GM19239 (cell line): ENCODE measurements around the gene ZNF653.
A peak's percentile ranks its signal among the peaks of the same experiment; 100 is the strongest.
"Not testable (repeated sequence)": the region's sequence is repeated elsewhere in the genome, so short reads cannot be mapped to it uniquely, and the experiment has no call there.

Experiments used
- DNase-seq: peaks from one replicate; pipeline ENCODE4 v3.0.0; 2011; ENCODE audit warnings: low spot score; ENCODE audit not compliant: insufficient read length
- FAIRE-seq: peaks from 2 replicates; lab custom pipeline; 2011; peaks lifted over from hg19 to GRCh38; lab: Jason Lieb, UNC

Gene ZNF653

DNA sequence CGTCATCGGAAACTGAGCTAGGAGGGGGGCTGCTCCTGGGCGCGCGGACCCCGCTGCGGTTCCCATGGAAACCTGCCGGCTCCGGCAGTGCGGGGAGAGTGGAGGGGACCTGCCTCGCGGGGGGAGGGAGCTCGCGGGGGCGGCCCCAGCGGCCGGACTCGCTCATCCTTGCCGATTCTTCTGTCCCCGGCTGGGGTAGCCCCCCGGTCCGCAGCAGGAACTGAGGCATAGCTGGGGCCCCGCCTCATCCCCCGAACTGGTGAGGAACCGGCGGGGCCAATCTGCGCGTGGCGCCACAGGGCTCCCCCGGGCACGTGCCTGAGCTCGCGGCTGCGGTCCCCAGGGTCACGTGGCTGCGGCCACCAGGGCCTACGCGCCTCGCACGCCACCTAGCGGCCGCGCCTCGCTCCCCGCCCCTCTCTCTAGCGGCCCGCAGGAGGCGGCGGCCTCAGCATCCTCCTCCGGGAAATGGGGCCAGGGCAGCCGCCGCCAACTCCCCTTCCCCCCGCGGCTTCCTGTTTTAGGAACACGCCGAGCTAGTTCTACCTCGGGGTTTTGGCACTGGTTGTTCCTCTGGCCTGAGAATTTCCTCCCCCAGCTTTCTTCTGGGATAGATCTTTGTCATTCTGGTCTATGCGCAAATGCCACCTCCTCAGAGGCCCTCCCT, 23.1 kb downstream of the ZNF653 start:
- DNase-seq (peak; percentile 100), FAIRE-seq (peak; percentile 77)

DNA sequence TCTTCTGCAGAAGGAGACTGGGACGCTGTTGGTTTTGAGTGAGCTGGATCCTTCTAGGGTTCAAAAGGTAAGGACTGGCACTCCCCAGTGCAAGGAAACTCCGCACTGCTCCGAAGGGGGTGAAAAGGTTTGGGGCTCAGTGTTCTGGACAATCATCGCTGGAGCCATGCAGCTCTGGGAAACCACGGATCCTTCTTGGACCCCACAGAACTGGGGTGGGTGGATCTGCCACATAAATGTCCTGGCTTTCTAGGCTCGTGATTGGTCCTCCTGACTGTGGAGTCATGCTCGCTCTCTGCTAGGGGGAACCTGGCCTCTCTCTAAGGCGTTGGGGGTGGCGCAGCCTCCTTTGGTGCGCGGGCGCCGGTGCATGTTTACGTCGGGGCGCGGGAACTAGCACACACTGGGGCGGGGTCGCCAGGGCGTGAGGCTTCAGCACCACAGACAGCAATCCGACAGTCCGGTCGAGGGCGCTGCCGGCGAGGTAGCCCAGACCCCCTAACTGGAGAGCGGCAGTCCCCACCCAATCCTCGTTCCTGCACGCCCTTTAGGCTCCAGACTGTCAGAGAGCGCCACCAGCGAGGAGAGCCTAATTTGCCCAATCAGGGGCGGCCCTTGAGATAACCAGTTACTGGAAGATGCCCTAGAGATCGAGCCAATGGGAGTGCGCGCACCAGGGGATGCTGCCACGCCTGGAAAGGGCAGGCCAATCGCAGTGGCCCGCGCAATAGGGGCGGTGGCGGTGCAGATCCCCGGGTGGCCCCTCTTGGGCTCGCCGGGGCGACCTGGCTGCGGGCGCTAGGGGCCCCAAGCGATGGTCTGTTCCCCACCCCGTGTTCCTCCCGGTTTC, 23.9 kb downstream of the ZNF653 start:
- peak; percentile 88 for FAIRE-seq
- DNase-seq: peak; percentile 94

- DNase-seq (no peak), FAIRE-seq (no peak)
Observed at GRCh38 chr19:11480715-11481533, 24.7 kb downstream of the ZNF653 start, which contains the start of gene ELAVL3. Gene ELAVL3, minus strand, starts transcription at chr19:11481046. Its CDS starts 438 bp downstream, at chr19:11480608.

GRCh38 chr19:11479898-11480714, 25.5 kb downstream of the ZNF653 start:
- DNase-seq: no peak
- FAIRE-seq: no peak

- FAIRE-seq (no peak), DNase-seq (no peak)
Observed at GRCh38 chr19:11479090-11479897, 26.3 kb downstream of the ZNF653 start.

DNA sequence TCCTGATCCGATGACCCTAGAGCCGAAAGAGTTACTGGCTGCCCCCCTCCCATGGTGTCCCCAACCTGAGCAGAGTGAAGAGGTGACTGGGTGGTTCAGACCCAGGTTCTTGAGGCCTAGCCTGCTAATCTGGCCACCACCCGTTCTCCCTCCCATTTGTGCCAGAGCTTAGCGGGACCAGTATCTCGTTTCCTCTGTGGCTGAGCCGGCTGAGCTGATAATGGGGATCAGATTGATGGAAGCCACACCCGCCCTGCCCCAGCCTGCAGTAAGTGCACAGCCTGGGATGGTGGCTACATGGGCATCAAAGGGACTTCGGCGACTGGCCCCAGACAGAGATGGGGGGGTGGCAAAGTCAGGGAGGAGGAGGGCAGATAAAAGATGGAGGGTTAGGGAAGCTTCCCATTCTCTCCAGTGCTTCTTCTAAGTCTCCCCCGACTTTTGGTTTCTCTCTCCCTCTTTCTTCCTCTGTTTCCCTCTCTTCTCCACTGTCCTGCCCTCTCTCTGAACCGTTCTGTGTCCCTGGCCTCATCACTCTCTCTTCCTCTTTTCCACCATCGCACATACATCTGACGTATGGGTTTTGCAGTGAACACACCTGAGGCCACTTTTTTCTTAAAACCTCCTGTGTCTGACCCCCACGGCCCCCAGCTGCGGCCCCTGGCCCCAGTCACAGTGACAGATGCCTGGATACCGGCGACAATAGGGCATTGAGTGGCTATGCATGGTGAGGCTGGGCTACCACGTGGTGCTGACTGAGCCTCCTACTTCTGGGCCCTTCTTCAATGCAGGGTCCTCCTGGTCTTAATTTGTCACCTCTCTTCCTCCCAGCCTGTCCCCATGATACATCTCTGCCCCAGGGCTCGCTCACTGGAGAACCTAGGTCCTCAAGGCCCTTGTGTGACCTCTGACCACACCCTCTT, 27.2 kb downstream of the ZNF653 start:
- FAIRE-seq (no peak), DNase-seq (no peak)

GRCh38 chr19:11475861-11476260, 29.8 kb downstream of the ZNF653 start:
- no peak for FAIRE-seq

GRCh38 chr19:11475343-11475742, 30.3 kb downstream of the ZNF653 start:
- not testable (repeated sequence) for FAIRE-seq, DNase-seq

More at GRCh38 chr19:11475861-11476260, 29.8 kb downstream of the ZNF653 start:
- DNase-seq: no peak

DNA sequence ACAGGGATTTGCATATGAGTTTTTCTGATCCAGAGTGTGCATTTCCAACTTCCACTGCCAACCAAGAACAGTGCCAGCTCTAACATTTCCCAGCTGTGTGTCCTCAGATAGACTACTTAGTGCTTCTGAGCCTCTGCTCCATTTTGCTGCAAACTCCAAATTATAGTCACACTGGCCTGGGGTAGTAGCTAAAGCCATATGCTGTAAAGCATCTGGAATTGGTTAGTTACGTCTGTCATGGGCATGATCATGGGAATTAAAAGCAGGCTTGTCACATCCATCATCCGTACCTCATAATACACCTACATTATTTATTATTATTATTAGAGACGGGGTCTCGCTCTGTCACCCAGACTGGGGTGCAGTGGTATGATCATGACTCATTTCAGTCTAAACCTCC, 31.9 kb downstream of the ZNF653 start:
- FAIRE-seq: no peak
- DNase-seq: no peak

DNA sequence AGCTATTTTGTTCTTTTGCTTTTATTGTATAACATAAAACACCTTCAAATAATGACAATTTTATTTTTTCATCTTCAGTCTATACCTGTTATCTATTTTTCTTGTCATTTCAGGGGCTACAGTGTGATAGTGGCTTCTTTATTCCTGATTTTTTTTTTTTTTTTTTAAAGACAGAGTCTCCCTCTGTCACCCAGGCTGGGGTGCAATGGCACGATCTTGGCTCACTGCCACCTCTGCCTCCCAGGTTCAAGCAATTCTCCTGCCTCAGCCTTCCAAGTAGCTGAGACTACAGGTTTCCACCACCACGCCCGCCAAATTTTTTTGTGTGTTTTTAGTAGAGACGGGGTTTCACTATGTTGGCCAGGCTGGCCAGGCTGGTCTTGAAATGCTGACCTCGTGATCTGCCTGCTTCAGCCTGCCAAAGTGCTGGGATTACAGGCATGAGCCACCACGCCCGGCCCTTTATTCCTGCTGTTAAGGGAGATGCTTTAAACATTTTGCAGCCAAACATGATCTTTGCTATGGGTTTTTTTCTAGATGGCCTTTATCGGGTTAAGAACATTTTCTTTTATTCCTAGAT, 37.3 kb downstream of the ZNF653 start:
- not testable (repeated sequence) for DNase-seq, FAIRE-seq

- FAIRE-seq (no peak), DNase-seq (no peak)
Observed at GRCh38 chr19:11465600-11465999, 40.0 kb downstream of the ZNF653 start.

DNA sequence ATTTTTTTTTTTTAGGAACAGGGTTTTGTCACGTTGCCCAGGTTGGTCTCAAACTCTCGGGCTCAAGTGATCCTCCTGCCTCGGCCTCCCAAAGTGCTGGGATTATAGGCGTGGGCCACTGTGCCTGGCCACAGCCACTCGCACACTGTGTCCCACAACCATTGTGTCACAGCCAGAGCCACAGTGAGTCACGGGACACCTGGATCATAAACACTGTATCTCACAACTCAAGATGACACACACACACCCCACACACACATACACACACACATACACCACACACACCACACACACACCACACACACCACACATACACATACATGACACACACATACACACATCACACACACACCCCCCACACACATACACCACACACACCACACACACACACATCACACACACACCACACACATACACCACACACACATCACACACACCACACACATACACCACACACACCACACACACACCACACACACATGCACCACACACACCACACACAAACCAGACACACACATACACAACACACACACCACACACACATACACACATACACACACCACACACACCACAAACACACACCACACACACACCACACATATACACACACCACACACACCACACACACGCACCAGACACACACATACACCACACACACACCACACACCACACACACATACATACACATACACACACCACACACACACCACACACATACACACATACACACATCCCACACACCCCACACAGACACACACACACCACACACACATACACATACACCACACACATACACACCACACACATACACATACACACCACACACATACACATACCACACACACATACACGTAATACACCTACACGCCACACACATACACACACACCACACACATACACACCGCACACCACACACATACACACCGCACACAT, 41.0 kb downstream of the ZNF653 start:
- FAIRE-seq (peak; percentile 64), DNase-seq (no peak)

DNA sequence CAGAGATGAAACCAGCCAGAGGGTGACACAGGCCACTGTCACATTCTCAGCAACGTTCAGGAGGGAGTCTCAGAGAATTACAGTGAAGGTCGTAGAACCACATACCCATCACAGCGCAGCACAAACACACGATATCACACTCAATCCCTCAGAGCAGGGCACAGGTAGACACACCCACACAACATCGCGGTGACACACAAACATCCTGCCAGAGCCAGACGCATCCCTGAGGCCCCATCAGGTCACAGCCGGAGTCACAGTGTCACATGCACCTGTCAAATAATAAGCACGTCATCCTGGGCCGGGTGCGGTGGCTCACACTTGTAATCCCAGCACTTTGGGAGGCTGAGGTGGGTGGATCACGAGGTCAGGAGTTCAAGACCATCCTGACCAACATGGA, 42.2 kb downstream of the ZNF653 start:
- FAIRE-seq: no peak
- no peak for DNase-seq

DNA sequence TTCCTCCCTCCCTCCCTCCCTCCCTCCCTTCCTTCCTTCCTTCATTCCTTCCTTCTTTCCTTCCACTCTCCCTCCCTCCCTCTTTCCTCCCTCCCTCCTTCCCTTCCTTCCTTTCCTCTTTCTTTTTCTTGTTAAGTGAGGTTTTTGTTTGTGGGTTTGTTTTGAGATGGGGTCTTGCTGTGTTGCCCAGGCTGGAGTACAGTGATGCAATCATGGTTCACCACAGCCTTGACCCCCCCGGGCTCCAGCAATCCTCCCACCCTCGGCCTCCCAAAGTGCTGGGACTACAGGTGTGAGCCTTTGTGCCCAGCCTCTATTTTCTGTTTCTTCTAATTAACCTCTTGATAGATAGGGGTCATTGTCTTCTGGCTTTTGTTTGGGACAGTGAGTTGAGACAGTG, 44.2 kb downstream of the ZNF653 start:
- no peak for DNase-seq
- FAIRE-seq: no peak

GRCh38 chr19:11460207-11460606, 45.4 kb downstream of the ZNF653 start:
- FAIRE-seq (no peak), DNase-seq (no peak)

DNA sequence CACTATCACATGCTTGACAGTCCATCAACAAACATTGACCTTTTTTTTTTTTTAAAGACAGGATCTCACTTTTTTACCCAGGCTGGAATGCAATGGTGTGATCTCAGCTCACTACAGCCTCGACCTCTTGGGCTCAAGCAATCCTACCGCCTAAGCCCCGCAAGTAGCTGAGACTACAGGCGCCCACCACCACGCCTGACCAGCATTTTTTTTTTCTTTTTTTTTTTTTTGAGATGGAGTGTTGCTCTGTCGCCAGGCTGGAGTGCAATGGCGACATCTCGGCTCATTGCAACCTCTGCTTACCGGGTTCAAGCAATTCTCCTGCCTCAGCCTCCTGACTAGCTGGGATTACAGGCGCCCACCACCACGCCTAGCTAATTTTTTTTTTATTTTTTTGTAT, 46.7 kb downstream of the ZNF653 start:
- not testable (repeated sequence) for DNase-seq, FAIRE-seq
